GM18505 (cell line): Measurements from ENCODE around the gene LRRK1.

Source experiments
- ATAC-seq: cut with Tn5 transposase; IDR thresholded peaks from one replicate; pipeline ENCODE4 v1.9.1; 2021; ENCODE audit not compliant: unreplicated experiment
- POLR2A ChIP-seq: IDR thresholded peaks from 4 replicates; pipeline ENCODE4 v1.6.1; 2011; ENCODE audit warnings: borderline replicate concordance; ENCODE audit not compliant: insufficient read depth, insufficient read length; ENCODE audit errors: extremely low read depth

The LRRK1 gene

DNA sequence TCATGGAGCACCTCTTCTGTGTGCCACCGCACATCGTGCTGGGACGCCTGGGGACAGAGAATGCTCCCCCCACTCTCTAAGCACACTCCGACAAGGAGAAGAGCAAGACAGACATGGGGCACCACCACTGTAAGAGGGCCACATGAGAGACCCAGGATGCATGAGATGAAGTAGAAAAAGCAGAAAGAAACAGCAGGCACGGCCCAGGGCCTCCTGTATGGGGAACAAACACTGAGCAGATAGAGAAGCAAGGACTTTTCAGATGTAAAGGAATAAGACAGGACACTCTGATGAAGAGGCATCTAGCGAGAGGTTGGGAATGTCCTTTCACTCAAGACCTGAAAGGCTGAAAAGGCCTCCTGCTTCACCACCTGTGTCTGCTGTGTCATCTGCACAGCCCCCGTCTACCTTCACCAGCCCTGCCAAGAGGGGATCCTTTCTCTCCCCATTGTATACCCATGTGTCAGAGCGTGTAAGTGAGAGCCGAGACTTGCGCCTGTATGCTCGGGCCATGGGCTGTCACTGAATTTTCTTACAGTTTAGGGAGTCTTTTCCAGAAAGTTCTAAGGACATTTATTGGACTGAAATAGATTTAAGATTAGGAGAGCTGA is 125.6 kb downstream of the LRRK1 start:
- TF ChIP-seq POLR2A, result no peak
- ATAC-seq, result no peak

DNA sequence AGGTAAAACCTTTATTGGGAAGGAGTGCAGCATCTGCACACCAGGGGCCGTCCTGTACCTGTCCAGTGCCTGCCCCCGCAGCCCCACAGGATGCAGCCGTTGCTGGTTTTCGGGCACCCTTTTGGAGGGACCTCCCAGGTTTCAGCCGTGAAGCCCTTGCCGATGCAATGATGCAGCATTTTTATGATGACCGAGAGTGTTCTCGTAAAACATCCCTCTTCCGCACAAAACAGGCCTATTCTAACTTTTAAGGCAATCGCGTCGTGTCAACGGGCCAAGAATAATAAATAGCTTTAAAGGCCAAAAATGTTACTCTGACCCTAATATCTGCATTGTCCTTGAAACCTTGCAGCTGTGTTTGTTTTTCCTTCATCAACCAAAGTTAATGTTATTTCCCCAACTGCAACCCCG is 126.1 kb downstream of the LRRK1 start:
- no peak for TF ChIP-seq POLR2A
- ATAC-seq, result no peak

DNA sequence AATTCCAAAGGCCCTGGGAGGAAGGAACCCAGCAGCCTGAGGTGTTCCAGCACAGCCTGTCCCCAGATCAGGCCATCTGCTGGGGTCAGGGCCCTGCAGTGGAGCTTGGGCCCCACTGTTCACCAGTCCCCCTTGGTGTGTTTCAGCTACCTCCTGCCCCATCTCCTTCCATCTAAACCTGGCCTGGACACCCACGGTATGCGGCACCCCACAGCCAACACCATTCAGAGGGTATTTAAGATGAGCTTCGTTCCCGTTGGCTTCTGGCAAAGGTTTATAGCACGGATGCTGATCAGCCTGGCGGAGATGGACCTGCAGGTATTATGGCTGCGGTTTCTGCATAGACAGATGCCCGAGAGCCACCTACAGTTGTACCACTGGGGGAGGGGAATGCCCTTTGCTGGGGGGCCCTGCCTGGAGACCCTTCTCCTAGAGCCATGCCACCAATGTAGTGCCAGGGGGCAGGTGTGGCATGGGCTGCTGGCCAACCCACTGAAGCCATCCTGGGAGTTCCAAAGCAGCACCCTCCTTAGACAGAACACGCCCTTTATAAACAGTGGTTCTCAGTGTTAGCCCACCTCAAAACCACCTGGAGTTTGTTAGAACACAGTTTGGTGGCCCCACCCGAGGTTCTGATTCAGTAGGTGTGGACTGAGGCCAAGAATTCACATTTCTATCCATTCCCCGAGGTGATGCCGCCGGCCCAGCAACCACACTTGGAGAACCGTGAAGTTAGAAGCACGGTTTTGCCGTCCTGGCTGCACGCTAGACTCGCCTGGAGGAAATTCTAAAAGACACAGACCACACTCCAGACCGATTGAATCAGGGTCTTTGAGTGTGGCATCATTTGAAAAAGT is 126.9 kb downstream of the LRRK1 start:
- TF ChIP-seq POLR2A, result no peak
- ATAC-seq, result no peak

GRCh38 chr15:101046826-101047225 is 127.7 kb downstream of the LRRK1 start:
- TF ChIP-seq POLR2A, result no peak
- no peak for ATAC-seq

DNA sequence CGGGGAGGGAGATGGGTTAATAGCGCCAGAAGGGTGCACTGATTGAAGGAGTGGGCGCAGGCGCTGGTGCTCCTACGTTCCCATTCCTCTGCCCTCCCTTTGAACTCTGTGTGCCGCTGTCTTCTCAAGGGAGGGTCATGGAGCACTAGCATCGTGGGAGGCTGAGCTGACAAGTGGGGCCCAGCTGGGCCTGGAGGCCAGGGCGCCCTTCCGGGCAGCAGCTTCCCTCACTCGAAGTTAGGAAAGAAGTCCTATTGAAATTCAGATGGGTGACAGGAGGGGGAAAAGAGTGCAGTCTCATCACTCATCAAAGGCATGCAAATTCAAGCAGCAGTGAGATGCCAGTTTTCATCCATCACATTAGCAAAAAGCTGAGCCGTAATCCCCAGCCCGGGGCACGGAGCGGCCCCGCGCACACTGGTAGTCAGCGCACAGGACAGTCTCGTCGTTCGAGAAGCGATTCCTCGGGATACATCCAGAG is 128.2 kb downstream of the LRRK1 start:
- ATAC-seq, result no peak
- TF ChIP-seq POLR2A, result no peak

GRCh38 chr15:101048176-101048575 is 129.0 kb downstream of the LRRK1 start:
- no peak for ATAC-seq
- TF ChIP-seq POLR2A, result no peak

GRCh38 chr15:101048581-101049030 is 129.4 kb downstream of the LRRK1 start:
- TF ChIP-seq POLR2A, result no peak
- ATAC-seq, result no peak

GRCh38 chr15:101049282-101049681 is 130.1 kb downstream of the LRRK1 start:
- no peak for ATAC-seq
- no peak for TF ChIP-seq POLR2A

- ATAC-seq, result no peak
- TF ChIP-seq POLR2A, result no peak
These were observed 130.9 kb downstream of the LRRK1 start for GRCh38 chr15:101049856-101050622.

DNA sequence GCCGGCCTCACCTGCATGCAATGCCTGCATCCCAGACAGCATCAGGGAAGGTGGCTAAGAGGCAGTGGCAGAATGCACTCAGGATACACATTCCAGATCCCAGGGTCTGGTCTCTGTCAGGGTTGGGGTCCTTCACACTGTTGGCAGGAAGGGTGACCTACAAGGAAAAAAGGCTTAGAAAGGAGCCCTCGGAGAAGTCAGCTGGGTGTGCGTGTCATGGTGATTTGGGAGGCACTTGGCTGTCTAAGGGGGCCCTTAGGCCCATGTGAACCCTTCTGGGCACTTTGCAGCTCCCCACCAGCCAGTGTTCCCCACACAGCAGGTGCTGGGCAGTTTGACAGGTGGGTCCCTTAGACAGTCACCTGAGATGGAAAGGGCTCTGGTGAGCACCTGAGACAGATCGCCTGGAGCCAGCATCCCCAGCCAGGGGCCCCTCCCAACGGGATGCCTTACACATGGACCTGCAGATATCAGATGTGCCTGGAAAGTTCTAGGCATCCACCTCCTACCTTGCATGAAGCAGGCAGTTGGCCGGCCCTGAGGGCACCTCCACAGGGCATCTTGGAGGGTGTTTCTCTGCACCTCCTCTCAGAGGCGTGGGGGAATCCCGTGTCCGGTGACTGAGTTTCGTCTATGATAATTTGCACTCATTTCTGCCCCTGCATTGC is 131.6 kb downstream of the LRRK1 start:
- TF ChIP-seq POLR2A, result no peak
- no peak for ATAC-seq

GRCh38 chr15:101051291-101052030 is 132.3 kb downstream of the LRRK1 start:
- TF ChIP-seq POLR2A, result no peak
- no peak for ATAC-seq

GRCh38 chr15:101052031-101052620 is 133.0 kb downstream of the LRRK1 start:
- no peak for TF ChIP-seq POLR2A
- no peak for ATAC-seq

- TF ChIP-seq POLR2A, result no peak
- ATAC-seq, result no peak
These were observed 133.5 kb downstream of the LRRK1 start for GRCh38 chr15:101052681-101053121.

DNA sequence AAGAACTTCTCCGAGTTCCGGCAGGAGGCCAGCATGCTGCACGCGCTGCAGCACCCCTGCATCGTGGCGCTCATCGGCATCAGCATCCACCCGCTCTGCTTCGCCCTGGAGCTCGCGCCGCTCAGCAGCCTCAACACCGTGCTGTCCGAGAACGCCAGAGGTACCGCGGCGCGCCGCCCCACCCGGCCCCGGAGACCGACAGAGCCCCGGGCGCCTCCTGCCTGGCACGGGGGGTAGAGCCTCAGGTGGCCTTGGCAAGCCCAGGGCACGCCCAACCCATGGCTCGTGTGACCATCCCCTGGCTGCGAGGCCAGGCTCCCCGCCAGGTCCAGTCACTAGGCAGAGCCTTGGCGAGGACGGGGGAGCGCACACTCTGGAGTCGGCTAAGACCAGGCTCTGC is 134.1 kb downstream of the LRRK1 start:
- TF ChIP-seq POLR2A, result no peak
- no peak for ATAC-seq
